Sciatic nerve (tissue), 2 donors: ENCODE data around the gene CLK3. TPM values are rescaled to one million over a fixed set of nuclear protein-coding genes. Genes with fewer than 3 reads are reported as not detected.
"Not testable (repeated sequence)": the region's sequence is repeated elsewhere in the genome, so short reads cannot be mapped to it uniquely, and the experiment has no call there.

Experiments used
- ATAC-seq: fragments of 200-7000 bp; cut with Tn5 transposase; one replicate; pipeline ENCODE4 v1.9.1; 2020; ENCODE audit warnings: mild to moderate bottlenecking, moderate library complexity
- DNase-seq: peaks from one replicate; pipeline ENCODE4 v3.0.0-alpha.2; 2020; ENCODE audit warnings: low spot score
- intact Hi-C: fragments of 100-400 bp; cut with DNase I; formaldehyde crosslinking; loops from one replicate; pipeline ENCODE4 v1.14.2; 2022
- total RNA-seq: library from RNA; stranded (reverse); fragmentation: NEBNext Ultra II Directional; extraction: Animal tissue kit (Norgen Biotek cat#: 25700); gene quantifications from one replicate; pipeline ENCODE4 v1.2.1, GENCODE V29; 2021
- donor health status: DM: no; HTN: no; CAD: no.
- donor health status: DM: no; HTN: no; CAD: no.

CLK3 gene
- total RNA-seq, 1 donor from 2014 or later, result 81.7 TPM

DNA sequence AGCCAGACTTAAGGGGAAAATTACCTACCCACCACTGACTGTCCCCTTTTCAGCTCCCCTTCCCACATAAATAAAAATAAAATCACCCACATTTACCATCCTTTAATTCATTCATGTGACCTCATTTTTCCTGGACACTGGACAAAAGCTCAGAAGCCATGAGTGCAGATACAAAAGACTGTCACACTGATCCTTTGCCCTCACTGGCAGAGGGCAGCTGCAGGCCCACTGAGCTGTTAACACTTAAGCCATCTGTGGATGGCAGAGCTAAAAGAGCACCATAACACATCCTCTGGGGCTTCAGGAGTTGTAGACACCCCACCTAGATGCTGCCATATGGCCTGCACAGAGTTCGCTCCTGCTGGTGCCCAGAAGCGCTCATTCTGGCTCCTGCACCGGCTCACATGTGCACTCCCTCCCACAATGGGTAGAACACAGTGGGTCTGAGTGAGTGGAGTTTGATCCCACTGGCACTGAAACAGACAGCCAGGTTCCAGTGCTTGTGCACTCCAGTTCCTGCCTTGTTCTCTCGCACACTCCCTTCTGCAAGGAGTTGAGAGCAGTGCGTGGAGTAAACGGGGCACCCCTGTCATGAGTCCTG, 41.4 kb downstream of the CLK3 start:
- DNase-seq, result no peak
- intact Hi-C loops, result no loop called here
- no peak for ATAC-seq

GRCh38 chr15:74657846-74658245, 42.2 kb downstream of the CLK3 start:
- no peak for DNase-seq
- no peak for ATAC-seq
- intact Hi-C loops, result no loop called here

GRCh38 chr15:74661280-74661679, 45.6 kb downstream of the CLK3 start:
- intact Hi-C loops, ATAC-seq, DNase-seq: not testable (repeated sequence)

GRCh38 chr15:74662064-74662860, 46.6 kb downstream of the CLK3 start:
- intact Hi-C loops, result no loop called here
- DNase-seq (no peak), ATAC-seq (no peak)

- ATAC-seq, result no peak
- intact Hi-C loops, result no loop called here
- no peak for DNase-seq
Measured at GRCh38 chr15:74663303-74664027, 47.8 kb downstream of the CLK3 start.

DNA sequence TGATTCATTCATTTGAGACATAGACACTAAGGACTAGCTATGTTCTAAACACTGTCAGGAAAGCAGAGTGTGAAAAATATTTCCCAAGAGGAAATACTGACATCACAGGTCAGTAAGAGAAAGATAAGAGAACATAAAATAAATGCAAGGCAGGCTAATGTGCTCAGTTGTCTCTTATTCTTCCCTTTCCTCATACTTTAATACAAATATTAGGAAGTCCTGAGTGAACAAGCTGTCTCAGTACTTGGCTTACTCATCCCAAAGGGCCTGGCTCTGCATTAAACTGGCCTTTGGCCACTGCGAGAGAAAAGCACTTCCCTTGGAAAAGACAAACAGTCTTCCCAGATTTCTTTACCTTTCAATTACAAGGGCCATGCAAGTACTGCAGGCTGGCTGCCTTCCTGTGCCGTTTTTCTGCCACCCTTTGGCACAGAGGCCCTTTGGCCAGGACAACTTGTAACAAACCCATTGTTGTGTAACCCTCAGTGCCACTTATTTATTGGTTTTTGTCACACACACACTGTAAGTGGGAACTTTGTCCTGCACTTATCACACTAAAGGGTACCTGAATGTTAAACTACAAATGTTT, 48.5 kb downstream of the CLK3 start:
- peak; percentile 26 for ATAC-seq
- no peak for DNase-seq
- intact Hi-C loops, result no loop called here

DNA sequence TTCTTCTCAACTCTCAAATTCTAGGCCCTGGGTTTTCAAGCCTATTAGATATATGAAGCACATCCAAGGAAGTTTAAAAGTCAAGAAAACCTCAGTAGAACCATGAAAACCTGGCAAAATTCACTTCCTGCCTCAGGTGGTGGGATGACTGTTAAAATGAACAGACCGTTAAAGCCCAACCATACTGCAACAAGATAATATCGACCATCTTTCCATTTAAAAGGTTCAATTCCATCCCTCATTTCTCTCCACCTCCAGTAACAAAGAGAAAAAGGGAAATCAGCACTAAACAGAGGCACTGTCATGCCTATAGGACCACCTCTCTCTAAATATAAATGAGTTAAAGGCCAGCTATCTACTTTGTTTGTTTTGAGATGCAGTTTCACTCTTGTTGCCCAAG, 49.0 kb downstream of the CLK3 start:
- intact Hi-C loops, result no loop called here
- DNase-seq, result no peak
- ATAC-seq, result no peak

- DNase-seq (no peak), ATAC-seq (no peak)
- intact Hi-C loops, result no loop called here
Measured at GRCh38 chr15:74667975-74668374, 52.3 kb downstream of the CLK3 start.

- DNase-seq (no peak), ATAC-seq (no peak)
- intact Hi-C loops, result no loop called here
Measured at GRCh38 chr15:74669627-74670026, 54.0 kb downstream of the CLK3 start.

- intact Hi-C loops, result no loop called here
- ATAC-seq (no peak), DNase-seq (no peak)
Measured at GRCh38 chr15:74674161-74674560, 58.5 kb downstream of the CLK3 start.

DNA sequence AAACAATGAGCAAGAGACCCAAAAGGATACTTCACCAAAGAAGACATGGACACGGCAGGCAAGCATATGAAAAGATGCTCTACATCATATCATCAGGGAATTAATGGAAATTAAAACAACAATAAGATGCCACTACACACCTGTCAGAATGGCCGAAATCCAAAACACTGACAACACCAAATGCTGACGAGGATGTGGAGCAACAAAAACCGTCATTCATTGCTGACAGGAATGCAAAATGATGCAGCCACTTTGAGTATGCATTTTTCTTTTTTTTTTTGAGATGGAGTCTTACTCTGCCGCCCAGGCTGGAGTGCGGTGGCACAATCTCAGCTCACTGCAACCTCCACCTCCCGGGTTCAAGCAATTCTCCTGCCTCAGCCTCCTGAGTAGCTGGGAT, 61.2 kb downstream of the CLK3 start:
- intact Hi-C loops, result no loop called here
- no peak for ATAC-seq

More for the DNA sequence above, 61.2 kb downstream of the CLK3 start:
- DNase-seq, result no peak

Other genes starting within 250 kb of the CLK3 start
- 4.3 TPM for gene CYP11A1, start 248.2 kb upstream of the CLK3 start, total RNA-seq
- 30.9 TPM for gene SEMA7A, start 181.9 kb upstream of the CLK3 start, total RNA-seq
- gene UBL7, start 154.7 kb upstream of the CLK3 start, total RNA-seq, result 32.0 TPM
- 5.5 TPM for gene ARID3B, start 74.6 kb upstream of the CLK3 start, total RNA-seq
- gene EDC3, start 80.2 kb downstream of the CLK3 start, total RNA-seq, result 32.5 TPM
- gene CYP1A1, start 109.7 kb downstream of the CLK3 start, total RNA-seq, result 0.18 TPM
- not detected for gene CYP1A2, start 133.0 kb downstream of the CLK3 start, total RNA-seq
- gene CSK, start 166.2 kb downstream of the CLK3 start, total RNA-seq, result 43.7 TPM
- not detected for gene LMAN1L, start 197.0 kb downstream of the CLK3 start, total RNA-seq
- gene CPLX3, start 210.8 kb downstream of the CLK3 start, total RNA-seq, result not detected
- 26.5 TPM for gene ULK3, start 227.3 kb downstream of the CLK3 start, total RNA-seq